GM18858 (cell line): Measurements from ENCODE around the gene CLDN20.

ENCODE experiments used
- ATAC-seq: cut with Tn5 transposase; IDR thresholded peaks from one replicate; pipeline ENCODE4 v1.9.1; 2021; ENCODE audit not compliant: unreplicated experiment

Gene CLDN20

DNA sequence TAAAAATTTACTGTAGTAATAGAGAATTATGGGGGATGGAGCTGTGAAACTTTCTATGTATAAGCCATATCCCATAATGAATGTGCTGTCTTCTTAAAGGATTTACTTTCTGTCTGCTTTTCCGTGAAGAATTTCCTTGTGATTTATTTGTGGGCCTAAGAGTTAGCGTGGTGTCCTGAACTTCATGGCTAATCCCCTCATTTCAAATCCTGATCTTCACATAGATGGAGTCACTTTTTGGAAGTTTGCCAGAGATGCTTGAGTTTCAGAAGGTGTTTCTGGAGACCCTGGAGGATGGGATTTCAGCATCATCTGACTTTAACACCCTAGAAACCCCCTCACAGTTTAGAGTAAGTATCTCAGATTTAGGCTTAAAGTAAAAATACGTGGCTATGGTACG, 19.4 kb upstream of the CLDN20 start:
- ATAC-seq = no peak

DNA sequence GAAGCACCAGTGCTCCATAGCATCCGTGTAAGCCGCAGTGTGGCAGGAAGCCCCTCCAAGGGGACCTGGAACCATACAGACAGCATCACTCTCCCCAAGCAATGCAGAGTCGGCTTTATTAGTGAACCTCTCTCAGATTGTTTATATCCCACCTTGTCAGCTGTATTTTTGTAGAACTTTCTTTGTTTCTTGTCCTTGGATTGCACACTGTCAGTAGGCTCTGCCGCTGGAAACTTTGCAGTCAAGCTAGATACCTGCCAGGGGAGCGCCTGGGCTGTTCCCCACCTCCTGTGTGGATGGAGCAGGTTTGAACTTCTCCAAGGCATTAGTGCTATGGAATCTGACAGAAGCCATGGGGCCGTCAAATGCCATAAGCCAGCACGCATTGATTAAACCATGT, 18.6 kb upstream of the CLDN20 start:
- no peak for ATAC-seq

DNA sequence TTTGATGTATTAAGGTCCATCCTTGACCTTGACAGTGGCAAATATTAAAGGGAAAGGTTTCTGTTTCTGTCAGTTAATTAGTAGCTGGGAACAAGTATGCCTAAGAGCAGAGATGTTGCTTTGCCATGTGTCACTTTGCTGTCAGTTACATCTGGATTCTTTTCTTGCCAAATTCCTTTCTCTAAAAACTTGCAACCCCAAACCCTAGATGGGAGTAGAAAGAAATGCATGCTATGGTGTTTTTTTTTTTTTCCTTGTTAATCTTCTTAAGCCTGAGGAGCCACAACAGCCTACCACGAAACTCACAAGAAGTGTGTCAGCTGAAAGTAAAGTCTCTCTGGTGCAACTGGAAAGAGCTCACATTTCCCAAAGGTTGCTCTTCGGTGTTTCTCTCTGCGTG, 18.0 kb upstream of the CLDN20 start:
- ATAC-seq = no peak

DNA sequence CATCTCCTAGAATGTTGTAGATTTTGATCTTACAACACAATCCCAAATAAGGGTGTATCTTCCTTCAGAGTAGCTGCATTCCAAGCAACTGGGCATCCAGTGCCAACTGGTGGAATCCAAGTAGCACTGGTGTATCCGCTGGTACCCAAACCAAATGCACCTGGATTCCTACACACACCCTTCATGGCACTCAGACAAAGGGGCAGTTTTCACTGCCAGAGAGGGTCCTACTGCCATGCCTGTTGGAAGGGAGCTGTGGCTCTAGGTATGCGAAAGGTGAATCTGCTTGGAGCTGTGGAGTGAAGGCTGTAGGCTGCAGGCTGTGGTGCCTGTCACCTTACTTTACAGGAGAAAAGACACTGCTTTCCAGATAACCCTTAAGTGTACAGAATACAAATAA, 17.0 kb upstream of the CLDN20 start:
- no peak for ATAC-seq

DNA sequence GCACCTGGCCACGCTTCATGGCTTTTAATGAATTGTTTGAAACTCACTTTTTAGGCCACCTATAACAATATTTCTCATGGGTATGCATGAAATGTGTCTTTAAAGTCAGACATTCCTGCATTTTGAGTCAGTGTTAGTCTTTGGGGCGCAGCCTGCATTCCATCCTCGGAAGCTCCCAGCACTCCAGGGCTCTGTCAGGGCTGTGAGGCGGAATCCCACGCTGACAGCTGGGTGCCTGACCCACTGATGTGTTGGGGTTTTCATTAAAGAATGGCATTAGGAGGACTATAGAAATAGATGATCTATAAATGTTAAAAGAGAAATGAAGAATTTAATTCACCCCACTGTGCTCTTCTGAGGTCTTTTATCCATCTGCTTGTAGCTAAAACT, 16.2 kb upstream of the CLDN20 start:
- no peak for ATAC-seq

DNA sequence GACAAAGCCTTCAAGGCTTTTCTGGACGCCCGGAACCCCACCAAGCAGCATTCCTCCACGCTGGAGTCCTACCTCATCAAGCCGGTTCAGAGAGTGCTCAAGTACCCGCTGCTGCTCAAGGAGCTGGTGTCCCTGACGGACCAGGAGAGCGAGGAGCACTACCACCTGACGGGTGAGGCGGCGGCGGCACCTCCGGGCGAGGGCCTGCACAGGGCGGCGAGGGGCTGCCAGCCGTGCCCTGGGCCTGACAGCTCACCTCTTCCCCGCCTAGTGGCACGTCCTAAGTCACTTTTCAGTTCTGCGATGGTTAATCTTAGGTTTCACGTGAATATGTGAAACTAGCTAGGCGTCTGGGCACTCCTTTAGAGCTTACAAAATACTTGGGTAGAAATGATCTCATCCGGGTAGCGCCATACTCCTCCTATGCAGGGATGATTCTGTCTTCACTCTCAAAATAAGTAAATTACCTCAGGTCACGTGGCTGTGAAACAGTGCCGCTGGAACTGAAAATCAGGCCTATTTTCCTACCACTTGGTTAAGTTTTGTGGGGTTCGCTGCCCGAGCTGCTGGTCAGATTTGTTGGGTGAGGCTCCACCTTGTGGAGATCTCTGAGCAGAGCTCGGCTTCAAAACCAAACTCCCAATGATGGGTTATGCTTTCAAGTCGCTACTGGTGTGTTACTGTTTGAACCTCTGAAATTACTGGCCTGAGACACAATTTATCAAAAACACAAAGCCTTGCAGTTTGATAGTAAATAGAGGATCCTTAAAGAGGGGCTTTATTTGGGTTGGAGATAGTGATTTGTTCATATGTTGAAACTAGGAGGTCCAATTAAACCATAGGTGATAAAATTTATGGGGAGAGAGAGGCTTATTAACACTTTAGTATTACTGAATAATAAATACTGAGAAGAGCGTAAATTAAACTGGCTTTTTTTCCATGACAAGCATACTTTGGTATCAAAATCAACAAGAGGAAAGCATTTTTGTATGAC, 15.5 kb upstream of the CLDN20 start:
- peak; percentile 52 for ATAC-seq

DNA sequence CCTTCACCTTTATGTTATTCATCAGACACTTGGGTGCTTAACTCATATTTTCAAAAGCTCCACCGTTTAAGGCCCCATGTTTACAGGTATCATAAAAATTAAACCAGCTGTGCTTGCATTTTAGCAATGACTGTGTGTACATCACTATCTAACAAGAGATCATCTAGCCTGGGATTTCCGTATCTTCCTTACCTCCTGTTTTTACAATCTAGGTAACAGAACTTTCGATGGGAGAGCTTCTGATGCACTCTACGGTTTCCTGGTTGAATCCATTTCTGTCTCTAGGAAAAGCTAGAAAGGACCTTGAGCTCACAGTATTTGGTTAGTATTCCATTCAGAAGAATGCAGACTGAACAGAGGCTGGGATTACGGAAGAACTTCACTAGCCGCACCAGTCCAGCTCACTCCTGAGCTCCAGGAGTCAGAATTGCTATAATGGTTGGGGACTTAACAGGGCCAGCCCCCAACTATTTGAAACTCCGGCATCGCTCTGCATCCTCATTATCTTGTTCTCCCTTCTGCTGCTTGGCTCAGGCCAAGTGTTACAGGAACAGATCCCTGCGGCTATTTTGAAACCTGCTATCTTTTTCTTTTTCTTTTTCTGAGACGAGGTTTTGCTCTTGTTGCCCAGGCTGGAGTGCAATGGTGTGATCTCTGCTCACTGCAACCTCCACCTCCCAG, 13.0 kb upstream of the CLDN20 start:
- no peak for ATAC-seq

DNA sequence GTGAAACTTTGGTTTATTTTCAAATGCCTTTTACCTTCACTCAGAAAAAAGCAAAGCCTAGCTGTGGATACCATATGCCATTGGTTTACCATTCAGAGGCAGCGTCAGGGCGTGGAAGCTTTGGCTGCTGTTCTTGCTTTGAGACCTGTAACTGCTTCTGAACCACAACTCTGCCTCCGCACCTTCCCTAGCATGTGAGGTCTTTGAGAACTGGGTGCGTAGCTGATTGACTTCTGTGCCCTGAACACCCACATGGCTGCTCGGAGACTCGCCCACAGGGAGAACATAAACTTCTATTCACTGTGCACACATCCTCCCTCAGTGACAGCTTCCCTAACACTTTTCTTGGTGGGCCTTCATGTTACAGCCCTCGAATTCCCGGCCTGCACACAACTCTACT, 11.2 kb upstream of the CLDN20 start:
- no peak for ATAC-seq

DNA sequence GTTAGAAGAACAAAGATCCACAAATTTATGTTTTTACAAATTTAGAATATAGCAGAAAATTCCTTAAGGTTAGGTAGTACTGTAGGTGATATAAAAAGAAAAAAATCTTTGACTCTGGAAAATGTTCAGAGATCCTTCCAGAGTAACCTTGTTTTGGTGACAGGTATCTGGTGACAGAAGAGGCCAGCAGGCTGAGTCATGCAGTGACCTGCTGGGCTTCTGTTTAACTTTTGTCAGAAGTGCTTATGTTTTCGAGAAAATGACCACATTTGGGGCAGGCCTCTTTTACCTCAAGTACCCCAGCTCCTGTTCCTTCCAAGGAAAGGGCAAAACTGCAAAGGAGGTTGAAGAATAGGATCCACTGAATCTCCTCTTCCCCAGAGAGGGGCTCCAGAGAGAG, 10.5 kb upstream of the CLDN20 start:
- no peak for ATAC-seq

DNA sequence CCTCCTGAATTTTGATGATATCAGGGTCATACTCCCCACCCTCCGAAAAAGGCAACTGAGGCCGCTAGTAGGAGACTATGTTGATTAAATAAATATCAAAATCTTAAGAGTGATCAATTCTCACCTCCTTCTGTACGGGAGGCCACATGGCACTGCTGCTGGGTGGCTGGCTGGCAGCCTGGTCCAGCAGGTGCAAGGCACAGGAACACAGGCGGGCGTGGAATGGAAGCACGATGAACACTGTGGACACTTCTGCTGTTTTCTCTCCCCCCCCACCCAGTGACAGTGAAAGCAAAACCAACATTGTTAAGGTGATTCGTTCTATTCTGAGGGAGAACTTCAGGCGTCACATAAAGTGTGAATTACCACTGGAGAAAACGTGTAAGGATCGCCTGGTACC, 9.7 kb upstream of the CLDN20 start:
- no peak for ATAC-seq

DNA sequence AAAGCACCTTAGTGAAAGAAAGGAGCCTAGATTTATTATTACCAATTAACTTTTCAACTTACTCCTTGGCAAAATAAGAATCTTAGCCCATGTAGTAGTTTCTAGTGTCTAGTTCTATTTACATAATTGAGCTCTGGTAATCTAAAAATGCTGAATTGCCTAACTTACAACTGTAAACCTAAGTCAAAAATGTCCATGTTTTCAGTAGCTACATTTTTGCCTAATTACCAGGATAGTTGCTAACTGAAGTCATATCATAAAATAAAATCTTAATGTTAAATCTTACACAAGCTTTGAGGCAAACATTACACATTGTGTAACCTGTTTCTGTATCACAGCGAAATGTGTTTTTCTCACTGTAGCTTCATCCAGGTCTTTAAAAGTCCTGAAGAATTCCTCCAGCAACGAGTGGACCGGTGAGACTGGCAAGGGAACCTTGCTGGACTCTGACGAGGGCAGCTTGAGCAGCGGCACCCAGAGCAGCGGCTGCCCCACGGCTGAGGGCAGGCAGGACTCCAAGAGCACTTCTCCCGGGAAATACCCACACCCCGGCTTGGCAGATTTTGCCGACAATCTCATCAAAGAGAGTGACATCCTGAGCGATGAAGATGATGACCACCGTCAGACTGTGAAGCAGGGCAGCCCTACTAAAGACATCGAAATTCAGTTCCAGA, 7.6 kb upstream of the CLDN20 start:
- ATAC-seq = no peak

DNA sequence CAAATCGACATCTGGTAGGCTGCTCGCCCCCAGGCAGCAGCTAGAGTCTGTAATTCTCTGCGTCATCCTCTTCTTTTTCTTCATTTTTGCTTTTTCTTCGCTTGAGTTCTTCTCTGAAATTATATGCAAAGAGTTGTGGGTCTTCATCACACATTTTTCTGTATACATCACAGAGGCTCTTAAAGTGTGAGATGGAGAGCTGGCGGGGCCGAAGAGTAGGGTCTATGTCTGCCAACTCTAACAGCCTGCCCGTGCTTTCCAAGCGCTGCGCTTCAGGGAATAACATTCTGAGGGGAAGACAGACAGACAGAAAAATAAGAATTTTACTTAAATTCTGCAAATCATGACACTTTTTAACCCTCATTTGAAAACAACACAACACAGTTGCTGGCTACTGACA, 6.0 kb upstream of the CLDN20 start:
- ATAC-seq = no peak

DNA sequence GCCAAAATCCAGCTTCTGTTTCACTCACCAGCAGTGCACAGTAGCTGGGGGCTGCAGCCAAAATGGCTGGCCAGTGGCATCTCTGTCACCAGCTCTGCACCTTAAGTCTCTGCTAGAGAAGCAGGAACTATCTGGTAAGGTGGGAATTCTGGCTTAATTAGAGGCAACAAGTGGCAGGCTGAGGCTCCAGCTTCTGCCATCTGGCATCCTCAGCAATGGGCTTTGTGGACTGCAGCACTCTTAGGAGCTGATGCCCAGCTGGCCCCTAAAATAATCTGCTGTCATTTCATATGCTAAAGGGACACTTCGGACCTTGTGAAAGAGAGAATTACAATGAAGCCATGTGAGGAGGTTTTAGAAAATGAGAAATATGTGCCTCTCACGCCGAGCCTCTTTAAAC, 4.6 kb upstream of the CLDN20 start:
- ATAC-seq = no peak

DNA sequence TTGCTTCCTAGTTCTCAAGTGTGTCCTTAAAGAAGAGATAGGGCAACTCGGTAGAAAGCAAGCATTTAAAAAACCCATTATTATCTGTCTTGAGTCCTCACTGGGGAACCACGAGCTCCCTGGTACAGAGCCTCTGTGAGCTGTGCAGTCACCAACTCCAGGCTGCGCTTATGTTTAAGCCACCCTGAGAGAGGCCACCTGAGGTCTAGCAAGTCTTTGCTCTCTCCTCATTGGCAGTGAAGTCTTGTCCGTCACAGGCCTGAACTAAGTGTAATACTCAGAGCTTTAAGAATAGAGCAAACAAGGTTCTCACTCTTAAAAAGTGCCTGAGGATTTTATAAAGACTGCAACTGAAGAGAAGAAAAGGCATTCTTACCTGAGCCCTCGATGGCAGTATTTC, 3.9 kb upstream of the CLDN20 start:
- ATAC-seq = no peak

DNA sequence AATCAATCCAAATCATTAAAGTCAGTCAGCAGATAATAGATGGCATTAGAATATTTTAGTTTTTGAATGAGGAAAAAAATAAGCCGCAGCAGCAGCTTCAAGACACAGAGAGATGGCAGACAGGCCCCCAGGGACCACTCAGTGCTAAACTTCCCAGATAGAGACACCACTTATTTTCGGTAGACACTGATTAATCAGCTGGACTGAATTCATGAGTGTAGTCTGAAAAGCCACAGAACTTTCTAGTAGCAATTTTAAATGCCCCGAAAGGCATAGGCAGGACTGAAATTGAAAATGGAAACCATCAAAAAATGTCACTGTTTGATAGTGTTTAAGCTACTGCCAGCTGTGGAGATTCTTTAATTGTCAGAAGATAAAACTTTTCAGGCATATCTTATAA, 3.1 kb upstream of the CLDN20 start:
- peak; percentile 69 for ATAC-seq

DNA sequence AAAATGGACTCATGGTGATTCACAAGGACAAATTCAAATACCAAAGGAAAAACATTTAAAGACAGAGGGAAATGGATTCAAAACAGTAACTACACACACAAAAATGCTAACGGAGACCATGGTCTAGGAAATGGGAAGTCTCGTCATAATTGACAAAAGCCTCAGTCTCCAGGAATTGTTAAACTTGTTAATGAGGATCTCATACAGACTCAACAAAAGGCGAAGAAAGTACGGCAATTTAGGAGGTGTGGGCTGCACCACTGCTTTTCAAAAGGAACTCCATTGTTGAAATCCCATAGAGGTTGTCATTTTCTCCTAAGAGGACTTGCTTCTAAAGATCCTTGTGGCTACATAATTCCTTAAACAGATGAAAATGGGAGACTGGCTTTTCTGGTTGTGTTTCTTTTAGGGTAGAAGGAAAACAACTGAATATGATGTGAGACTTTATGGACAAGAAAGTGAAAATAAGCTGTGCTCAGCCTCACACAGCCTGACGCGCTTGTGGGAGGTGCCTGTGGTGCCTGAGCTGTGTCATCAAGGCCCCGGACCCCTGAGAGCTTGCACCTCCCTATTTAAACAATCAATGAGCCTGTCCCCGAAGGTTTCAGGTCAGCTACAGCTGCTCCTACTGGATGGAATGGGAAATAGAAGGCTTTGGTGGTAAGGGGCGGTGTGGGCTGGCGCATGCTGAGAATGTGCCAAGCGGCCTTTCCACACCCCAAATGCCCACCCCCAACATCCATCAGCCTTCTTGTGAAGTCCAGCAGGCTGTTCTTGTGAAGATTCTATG, 2.5 kb upstream of the CLDN20 start:
- no peak for ATAC-seq

DNA sequence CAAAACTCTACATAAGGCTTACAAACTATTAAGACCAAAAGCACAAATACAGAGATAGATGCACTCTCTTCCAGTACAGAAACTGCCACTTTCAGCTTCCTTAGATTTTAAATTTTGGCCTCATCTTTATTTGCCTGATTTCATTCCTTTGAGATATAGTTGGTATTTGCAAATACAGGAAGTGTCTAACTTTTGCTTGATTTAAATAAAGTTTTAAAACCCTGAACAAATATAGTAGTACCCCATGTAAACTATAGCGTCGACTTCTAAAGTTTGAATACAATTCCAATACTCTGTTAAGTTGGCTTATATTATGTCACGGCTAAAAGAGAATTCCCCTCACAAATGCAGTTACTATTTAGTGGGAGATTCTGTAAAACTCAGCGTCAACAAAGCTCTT, 1.2 kb upstream of the CLDN20 start:
- ATAC-seq = no peak

DNA sequence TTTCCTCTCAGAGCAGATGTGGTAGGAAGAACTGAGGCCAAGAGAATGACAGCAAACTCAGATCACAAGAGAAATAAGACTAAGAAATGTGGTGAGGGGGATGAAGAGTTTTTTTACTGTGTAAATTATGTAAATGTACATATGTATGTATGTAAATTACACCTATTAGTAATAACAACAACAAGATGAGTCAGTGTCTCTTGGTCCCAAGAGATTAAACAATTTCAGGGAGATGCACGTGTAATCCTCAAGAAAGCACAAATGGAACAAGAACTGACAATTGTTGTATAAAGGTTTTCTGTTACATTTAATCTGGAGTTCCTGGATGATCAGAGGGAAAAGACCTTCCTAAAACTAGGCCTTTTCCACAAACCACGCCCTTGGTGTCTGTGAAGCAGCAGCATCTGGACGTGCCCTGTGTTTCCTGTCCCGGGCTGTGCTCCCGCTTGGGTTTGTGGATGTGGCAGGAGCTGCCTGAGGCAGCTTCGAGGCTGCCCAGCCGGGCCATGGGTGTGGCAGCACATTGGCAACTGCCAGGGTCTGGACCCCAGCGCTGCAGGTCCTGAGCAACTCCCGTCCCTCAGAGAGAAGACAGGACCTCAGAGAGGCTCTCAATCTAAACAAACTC, 994 bp downstream of the CLDN20 start:
- ATAC-seq = no peak

DNA sequence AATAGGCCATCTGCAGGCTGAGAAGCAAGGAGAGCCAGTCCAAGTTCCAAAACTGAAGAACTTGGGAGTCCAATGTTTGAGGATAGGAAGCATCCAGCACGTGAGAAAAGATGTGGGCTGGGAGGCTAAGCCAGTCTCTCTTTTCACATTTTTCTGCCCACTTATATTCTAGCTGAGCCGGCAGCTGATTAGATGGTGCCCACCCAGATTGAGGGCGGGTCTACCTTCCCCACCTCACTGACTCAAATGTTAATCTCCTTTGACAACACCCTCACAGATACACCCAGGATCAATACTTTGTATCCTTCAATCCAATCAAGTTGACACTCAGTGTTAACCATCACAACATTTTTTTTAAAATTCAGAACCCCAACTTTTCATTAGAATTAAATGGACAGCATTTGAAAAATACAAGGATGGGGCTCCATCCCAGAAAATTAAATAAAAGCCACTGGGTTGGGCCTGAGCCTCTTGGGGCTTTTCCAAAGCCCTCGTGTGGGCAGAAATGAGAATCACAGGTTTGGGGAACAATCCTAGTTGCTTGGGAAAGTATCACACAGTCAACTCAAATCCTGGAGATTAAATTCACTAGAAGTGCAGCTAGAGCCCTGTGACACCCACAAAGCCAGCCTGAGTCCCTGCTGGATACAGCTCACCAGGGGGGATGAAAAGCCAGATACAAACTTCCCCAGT, 2.2 kb downstream of the CLDN20 start:
- no peak for ATAC-seq

DNA sequence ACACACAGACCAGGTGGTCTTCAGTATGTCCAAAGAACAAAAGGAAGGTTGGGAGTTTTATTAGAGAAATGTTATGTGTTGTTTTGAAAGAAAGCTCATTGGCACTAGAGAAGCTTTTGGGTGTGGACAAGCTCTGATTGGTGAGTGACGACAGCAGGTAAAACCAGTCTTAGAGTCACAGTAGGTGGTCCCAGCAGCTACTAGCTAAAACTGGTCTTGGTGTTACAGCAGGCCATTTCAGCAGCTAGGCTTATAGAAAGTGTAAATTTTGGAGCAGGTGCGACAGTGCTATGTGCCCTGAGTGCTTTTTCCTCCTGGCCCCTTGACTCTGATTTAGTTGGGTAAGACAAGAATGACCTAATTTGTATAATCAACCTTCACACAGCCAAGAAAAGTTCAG, 3.6 kb downstream of the CLDN20 start:
- no peak for ATAC-seq
